ENCODE data around the gene CYB5R3.

- TF ChIP-seq EZH2phosphoT487 (IDR thresholded peaks at IDR 0.05; ENCODE audit: insufficient read depth, low read depth) = no peak
- TF ChIP-seq EZH2 (IDR thresholded peaks at IDR 0.05; ENCODE audit: insufficient read depth, poor library complexity, severe bottlenecking) = no peak
These were observed 5.4 kb downstream of the CYB5R3 start for GRCh38 chr22:42643634-42644421.
